Fibroblast of lung (primary cell): Measurements from ENCODE around the gene STX3. TPM values are rescaled to one million over a fixed set of nuclear protein-coding genes. Genes with fewer than 3 reads are reported as not detected.
A peak's percentile ranks its signal among the peaks of the same experiment; 100 is the strongest.

Experiments used
- DNase-seq, 2 donors: peaks; one replicate each; pipeline versions ENCODE4 v3.0.0 to v3.0.0-alpha.2; 2010; ENCODE audit warnings: low read depth in 2 of 2
- H2AFZ ChIP-seq: 2 replicates; pipeline ENCODE4 v1.5.1; 2012; ENCODE audit warnings: low read length, control low read depth, inconsistent platforms
- H3K27ac ChIP-seq: 2 replicates; pipeline ENCODE4 v1.5.1; 2011; ENCODE audit warnings: low read length, control low read depth; ENCODE audit not compliant: insufficient read depth
- H3K27me3 ChIP-seq: 2 replicates; pipeline ENCODE4 v1.5.1; 2011; ENCODE audit warnings: mild to moderate bottlenecking, low read length; ENCODE audit not compliant: control insufficient read depth, insufficient read depth
- H3K36me3 ChIP-seq: 2 replicates; pipeline ENCODE4 v1.5.1; 2011; ENCODE audit warnings: low read length; ENCODE audit not compliant: control insufficient read depth, insufficient read depth
- H3K4me1 ChIP-seq: 2 replicates; pipeline ENCODE4 v1.5.1; 2011; ENCODE audit warnings: low read length; ENCODE audit not compliant: control insufficient read depth, insufficient read depth; ENCODE audit errors: extremely low read depth
- H3K4me2 ChIP-seq: 2 replicates; pipeline ENCODE4 v1.5.1; 2011; ENCODE audit warnings: low read length, control low read depth; ENCODE audit not compliant: insufficient read depth; ENCODE audit errors: extremely low read depth
- H3K4me3 ChIP-seq, 4 experiments: fragments of 200-600 bp in 1 of 4; sonication (generic) in 1 of 4; replicated peaks in 1 of 4; 2 replicates each; pipeline ENCODE4 v1.5.1; 2011 to 2016; ENCODE audit warnings: low read length in 4 of 4, low read depth in 3 of 4, mild to moderate bottlenecking in 3 of 4, control low read depth in 2 of 4, inconsistent platforms in 1 of 4, mixed read lengths in 1 of 4; ENCODE audit not compliant: insufficient read depth in 1 of 4; ENCODE audit errors: control extremely low read depth in 1 of 4
- H3K79me2 ChIP-seq: 2 replicates; pipeline ENCODE4 v1.5.1; 2012; ENCODE audit warnings: mild to moderate bottlenecking, low read length, inconsistent platforms; ENCODE audit not compliant: control insufficient read depth, insufficient read depth
- H3K9ac ChIP-seq: 2 replicates; pipeline ENCODE4 v1.5.1; 2011; ENCODE audit warnings: mild to moderate bottlenecking, low read length, control low read depth; ENCODE audit not compliant: insufficient read depth
- H3K9me3 ChIP-seq: 2 replicates; pipeline ENCODE4 v1.5.1; 2012; ENCODE audit warnings: low read depth, low read length; ENCODE audit not compliant: control insufficient read depth, insufficient read depth
- H4K20me1 ChIP-seq: 2 replicates; pipeline ENCODE4 v1.5.1; 2011; ENCODE audit warnings: low read length; ENCODE audit not compliant: control insufficient read depth, insufficient read depth; ENCODE audit errors: extremely low read depth
- CTCF ChIP-seq, 2 donors: IDR thresholded peaks in 1 of 2; conservative IDR thresholded peaks in 1 of 2; 1 replicate in 1 of 2; 2 replicates in 1 of 2; pipeline ENCODE4 v1.5.1; 2011 to 2012; ENCODE audit warnings: low read length in 2 of 2, control low read depth in 1 of 2, inconsistent platforms in 1 of 2, low read depth in 1 of 2, mild to moderate bottlenecking in 1 of 2
- EZH2 ChIP-seq: IDR thresholded peaks from 2 replicates; pipeline ENCODE4 v1.5.1; 2012; ENCODE audit warnings: low read length, control low read depth, mild to moderate bottlenecking; ENCODE audit errors: missing control alignments
- polyA minus RNA-seq: library from RNA; depleted of rRNA, polyadenylated mRNA; stranded (reverse); fragments of >200 nt; gene quantifications from 2 replicates; pipeline ENCODE4 v1.2.3, GENCODE V29; 2011; ENCODE audit warnings: low replicate concordance
- polyA plus RNA-seq, 2 donors: library from polyadenylated mRNA; depleted of rRNA in 1 of 2; stranded (reverse) in 1 of 2; unstranded in 1 of 2; fragments of >200 nt; gene quantifications; 2 replicates each; pipeline ENCODE4 v1.2.1, GENCODE V29; 2011 to 2012; ENCODE audit warnings: missing spikeins in 1 of 2
- total RNA-seq: library from RNA; depleted of rRNA; stranded (reverse); fragments of >200 nt; gene quantifications from 2 replicates; pipeline ENCODE4 v1.2.1, GENCODE V29; 2014

STX3 gene
- total RNA-seq (19.0 and 23.9 TPM in 2 replicates), polyA plus RNA-seq (21.9 and 22.0 TPM in 2 replicates), polyA minus RNA-seq (4.7 and 7.6 TPM in 2 replicates)
- 11.1 and 14.8 TPM in 2 replicates for polyA plus RNA-seq (2012)

GRCh38 chr11:59754859-59755700 lies at the start of gene STX3:
STX3 (plus strand) TSS chr11:59755376; CDS start chr11:59755606, 230 bp downstream.
- TF ChIP-seq EZH2 (no peak), CTCF (conservative IDR thresholded peaks at IDR 0.05 in 1 of 2, IDR thresholded peaks at IDR 0.05 in 1 of 2; ENCODE audit: low read depth in 1 of 2, low read length in 2 of 2) (no peak)
- Histone ChIP-seq H3K27me3 (no peaks in the 10 kb centered on the region), H3K27ac (peak within 1 kb of the TSS; percentile 82), H3K9me3 (no peaks in the 10 kb centered on the region), H2AFZ (peak within 1 kb of the TSS; percentile 49), H3K4me2 (peak within 1 kb of the TSS; percentile 59), H3K4me1 (peaks cover 2% of the 10 kb centered on the region), H3K36me3 (no peaks in the 10 kb centered on the region), H4K20me1 (no peaks in the 10 kb centered on the region), H3K79me2 (peaks cover 14% of the 10 kb centered on the region), H3K9ac (peak within 1 kb of the TSS; percentile 83), H3K4me3 (peak within 1 kb of the TSS; percentile 54 to 88 (median 82))
- DNase-seq = peak; percentile 54 to 61

- no peak overlapping the region for H3K4me3 ChIP-seq
- DNase-seq = peak; percentile 41 to 91
- no peaks in the 10 kb centered on the region for H4K20me1 ChIP-seq
- H3K4me2 ChIP-seq = no peak overlapping the region
- no peaks in the 10 kb centered on the region for H3K79me2 ChIP-seq
- H3K9ac ChIP-seq = no peak overlapping the region
- peak overlapping the region; percentile 70 for H3K27ac ChIP-seq
- no peaks in the 10 kb centered on the region for H3K9me3 ChIP-seq
- no peaks in the 10 kb centered on the region for H3K27me3 ChIP-seq
- H3K4me1 ChIP-seq = no peaks in the 10 kb centered on the region
- TF ChIP-seq CTCF (conservative IDR thresholded peaks at IDR 0.05 in 1 of 2, IDR thresholded peaks at IDR 0.05 in 1 of 2; ENCODE audit: low read depth in 1 of 2, low read length in 2 of 2) (no peak), EZH2 (no peak)
- no peaks in the 10 kb centered on the region for H3K36me3 ChIP-seq
- no peak overlapping the region for H2AFZ ChIP-seq
These were observed 48.5 kb upstream of the STX3 start for GRCh38 chr11:59706518-59707285.

GRCh38 chr11:59707371-59707770 lies 47.8 kb upstream of the STX3 start:
- TF ChIP-seq CTCF (conservative IDR thresholded peaks at IDR 0.05 in 1 of 2, IDR thresholded peaks at IDR 0.05 in 1 of 2; ENCODE audit: low read depth in 1 of 2, low read length in 2 of 2) = no peak
- TF ChIP-seq EZH2 = no peak
- H3K79me2 ChIP-seq = no peaks in the 10 kb centered on the region
- no peak for DNase-seq
- H3K4me2 ChIP-seq = no peak overlapping the region
- no peak overlapping the region for H3K4me3 ChIP-seq
- no peaks in the 10 kb centered on the region for H3K36me3 ChIP-seq
- H3K27me3 ChIP-seq = no peaks in the 10 kb centered on the region
- H3K4me1 ChIP-seq = no peaks in the 10 kb centered on the region
- no peaks in the 10 kb centered on the region for H3K9me3 ChIP-seq
- H2AFZ ChIP-seq = no peak overlapping the region
- H3K9ac ChIP-seq = no peak overlapping the region
- no peak overlapping the region for H3K27ac ChIP-seq
- no peaks in the 10 kb centered on the region for H4K20me1 ChIP-seq
